Stimulated activated CD4-positive, alpha-beta T cell treated with anti-CD3 and anti-CD28 coated beads, Interleukin-15, amount 100 ng/mL, for 24 hours (primary cell): Measurements from ENCODE around the gene GADL1.

Experiments used
- DNase-seq: peaks from one replicate; pipeline ENCODE4 v3.0.0-alpha.2; 2020

Gene GADL1

DNA sequence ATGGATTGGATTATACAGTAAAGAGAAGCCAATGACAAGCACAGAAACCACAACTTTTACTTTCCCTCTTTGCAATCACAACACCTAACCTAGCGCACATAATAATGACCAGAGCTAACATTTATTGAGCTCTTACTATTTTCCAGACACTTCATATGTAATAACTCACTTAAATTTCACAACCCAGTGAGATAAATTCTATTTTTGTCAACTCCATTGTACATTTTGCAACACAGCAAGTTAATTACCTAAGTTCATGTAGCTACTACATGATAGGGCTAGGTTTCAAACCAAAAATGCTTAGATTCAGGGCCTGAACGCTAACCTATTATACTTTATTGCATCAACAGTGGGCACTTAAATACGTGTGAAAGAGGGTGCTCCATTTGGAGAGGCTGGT is 89.5 kb downstream of the GADL1 start:
- DNase-seq, result no peak

DNA sequence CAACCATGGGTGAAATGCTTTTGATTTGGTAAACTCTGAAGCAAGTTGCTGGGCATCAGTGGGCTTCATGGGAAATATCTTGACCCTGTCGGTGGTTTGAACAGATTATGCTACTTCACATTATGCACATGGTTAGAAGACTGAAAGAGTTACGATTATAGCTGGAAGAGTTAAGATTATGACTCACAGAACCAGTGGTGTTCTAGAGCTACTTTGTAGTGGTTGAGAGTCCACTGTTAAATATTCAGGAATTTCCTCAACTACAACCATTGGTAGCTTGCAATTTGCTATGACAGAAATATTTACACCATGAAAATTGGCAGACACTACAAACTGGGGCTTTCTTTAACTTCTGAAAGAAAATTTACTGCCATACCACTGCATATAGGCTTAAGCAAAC is 99.3 kb downstream of the GADL1 start:
- DNase-seq, result no peak

DNA sequence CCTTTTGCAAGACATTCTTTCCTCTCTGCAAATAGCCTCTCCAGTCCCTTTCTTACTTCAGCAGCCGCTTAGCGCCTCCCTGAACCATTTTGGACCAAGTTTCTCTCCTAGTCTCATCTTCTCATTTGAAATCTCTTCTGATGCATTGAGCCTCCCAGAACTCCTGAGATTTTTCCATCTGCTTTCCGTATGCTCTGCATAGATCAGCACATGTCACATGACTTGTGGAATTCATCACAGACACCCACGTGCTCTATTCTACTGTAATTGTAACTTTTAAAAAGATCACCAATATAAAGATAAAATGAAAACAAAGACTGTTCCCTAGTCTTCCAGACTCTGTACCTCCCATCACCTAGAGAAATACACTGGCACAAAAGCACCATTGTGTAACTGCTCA is 100.7 kb downstream of the GADL1 start:
- no peak for DNase-seq

DNA sequence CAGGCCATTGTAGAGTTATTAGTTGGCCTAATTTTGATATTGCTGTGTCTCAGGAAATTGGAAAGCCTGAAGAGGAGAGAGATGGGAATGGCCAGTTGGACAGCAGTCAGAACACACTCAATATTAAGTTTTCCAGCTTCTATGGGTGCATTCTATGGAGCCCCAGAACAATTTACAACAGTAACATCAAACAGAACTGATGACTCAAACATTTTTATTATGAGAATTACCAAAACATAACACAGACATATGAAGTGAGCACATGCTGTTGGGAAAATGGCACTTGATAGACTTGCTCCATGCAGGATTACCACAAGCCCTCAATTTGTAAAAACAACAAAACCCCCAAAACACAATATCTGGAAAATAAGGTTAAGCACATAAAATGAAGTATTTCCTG is 104.3 kb downstream of the GADL1 start:
- DNase-seq, result no peak

DNA sequence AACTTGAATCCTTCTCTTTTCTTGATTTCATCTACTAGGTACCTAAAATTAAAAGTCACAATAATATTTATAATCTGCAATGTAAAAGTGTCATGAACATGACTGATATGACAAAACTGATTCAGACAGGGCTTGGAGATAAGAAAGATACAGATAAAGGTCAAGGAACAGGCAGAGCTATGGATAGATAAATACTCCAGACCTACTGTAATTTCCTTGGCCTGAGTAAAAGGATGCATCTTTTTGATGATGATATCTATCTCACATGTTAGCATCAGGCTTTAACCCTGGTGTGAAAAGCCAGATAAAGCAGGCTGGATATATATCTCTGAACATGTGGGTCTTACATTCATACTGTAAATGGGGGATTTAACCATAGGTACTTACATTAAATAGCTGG is 108.1 kb downstream of the GADL1 start:
- DNase-seq, result no peak

DNA sequence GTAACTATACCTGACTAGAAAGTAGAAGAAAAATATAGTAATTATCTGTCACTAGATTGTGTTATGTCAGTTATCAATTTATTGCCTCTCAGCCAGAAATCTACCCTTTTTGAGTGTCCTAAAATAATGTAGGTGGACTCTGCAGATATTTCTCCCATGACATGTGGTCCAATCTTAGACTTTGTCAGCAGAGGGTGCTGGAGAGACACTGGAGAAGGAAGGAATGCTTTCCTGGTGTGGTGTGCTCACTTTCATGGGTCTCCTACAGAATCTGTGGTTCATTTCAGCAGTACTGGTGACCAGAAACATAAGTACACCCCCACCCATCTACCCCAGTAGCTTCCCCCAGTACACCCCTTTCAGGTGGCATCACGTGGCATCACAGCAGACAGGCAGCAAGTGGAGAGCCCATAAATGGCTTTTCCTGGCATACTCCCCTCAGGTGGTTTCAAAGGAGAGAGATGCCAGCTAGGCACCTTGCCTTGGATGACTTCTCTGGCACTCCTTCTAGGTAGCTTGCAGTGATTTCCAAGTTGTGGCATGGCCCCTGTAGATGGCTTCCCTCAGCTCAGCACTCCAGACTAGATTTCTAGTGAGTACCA is 114.7 kb downstream of the GADL1 start:
- DNase-seq, result peak; percentile 16

DNA sequence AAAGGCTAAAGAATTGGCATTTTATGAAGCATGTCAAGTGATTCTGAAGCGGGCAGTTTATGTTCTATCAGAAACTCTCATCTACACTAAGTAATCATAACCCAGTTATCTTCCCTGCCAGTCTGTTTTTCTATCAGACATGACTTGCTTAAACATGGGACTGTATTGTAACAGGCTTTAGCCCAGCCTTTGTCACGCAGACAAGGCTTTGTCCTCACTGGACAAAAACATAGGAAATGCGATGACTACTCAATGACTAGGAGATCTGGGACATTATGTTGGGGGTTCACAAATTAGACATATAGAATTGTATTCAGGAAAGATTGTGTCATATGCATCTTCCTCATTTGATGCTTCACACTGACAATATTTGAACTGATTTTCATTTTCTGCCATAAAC is 115.5 kb downstream of the GADL1 start:
- no peak for DNase-seq

DNA sequence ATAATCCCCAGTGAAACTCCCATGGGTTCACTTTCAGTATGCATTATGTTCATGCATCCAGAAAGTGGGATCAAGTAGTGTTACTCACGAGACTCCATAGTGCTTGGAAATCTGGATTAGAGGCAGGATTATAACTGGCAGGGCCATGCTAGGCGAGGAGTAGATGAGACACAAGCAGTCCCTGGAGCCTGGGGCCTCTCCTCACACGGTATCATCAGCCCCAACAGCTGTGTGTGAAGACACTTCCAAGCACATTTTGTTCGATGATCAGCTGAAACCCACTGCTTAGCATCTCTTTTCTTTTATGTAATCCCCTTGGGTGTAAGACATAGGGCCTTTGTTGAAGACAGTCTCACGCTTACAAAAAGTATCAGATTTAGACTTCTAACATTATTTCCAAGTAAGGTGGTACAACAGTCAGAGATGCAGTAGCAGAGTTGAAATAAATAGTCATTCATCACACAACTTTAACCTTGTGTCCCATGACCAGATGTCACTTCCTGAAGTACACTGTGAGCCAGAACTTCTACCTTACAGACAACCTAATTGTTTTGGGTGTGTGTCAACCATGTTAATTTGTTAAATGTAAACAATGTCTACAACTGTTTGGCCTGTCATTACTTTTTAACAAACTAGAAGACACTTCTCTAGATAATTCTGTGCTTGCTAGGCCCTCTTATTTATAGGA is 116.9 kb downstream of the GADL1 start:
- no peak for DNase-seq

DNA sequence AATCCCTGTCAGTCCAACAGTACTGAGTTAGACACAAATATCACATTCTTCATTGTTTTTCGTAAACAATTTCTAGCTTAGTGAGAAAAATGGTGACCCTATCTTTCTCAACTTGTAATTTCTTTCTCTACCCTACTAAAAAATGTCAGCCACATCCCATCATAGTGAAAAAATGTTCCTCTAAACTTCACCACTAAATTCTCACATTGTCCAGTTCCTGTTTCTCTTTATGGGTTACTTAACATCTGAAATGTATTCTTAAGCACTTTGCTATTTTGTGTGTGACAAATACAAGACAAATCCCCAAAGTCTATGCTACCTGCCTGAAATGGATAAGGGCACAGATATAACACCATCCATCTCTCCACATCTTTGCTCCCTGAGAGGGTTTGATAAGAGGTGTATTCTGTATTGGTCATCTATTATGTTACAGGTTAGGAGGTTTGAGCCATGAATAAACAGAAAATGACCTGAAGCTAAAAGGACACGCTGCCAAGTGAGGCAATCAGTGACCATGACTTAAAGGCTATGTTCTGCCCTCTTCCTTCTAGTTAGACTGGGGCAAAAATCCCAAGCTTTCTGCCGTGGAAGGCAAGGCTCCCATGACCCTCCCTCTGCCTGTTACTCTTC is 118.2 kb downstream of the GADL1 start:
- DNase-seq, result no peak

DNA sequence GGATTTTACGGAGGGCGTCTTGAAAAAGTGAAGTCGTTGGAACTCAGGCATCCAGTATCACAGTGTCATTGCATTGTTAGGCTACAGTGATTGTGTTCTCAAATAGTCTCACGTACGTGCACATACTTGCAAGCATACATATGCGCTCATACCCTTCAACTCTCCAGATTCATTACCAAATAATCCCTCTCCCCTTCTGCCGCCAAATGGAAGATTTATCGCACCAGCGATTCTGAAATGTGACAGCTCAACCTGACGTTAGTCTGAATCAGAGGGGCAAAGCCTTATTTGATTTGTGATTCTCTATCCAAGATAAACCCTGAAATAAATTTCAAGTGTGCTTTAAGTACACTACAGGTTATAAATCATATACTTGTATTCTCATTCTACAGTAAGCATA is 119.4 kb downstream of the GADL1 start:
- no peak for DNase-seq

DNA sequence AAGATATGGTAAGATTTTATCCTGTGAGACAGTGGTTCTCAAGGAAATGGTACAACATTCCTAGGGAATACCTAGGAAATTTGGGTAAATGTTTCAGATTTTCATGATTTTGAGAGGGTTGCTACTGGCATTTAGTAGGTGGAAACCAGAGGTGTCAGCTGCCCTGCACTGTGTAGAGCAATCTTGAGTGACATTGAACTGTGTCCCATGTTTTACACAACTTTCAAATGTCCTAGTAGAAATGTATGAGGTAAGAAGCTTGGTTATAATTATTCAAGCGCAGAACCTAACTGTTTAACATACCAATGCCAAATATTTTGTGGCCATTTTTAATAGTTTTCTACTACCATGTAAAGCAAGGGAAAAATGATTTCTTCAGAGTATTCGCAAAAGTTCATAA is 120.4 kb downstream of the GADL1 start:
- no peak for DNase-seq

DNA sequence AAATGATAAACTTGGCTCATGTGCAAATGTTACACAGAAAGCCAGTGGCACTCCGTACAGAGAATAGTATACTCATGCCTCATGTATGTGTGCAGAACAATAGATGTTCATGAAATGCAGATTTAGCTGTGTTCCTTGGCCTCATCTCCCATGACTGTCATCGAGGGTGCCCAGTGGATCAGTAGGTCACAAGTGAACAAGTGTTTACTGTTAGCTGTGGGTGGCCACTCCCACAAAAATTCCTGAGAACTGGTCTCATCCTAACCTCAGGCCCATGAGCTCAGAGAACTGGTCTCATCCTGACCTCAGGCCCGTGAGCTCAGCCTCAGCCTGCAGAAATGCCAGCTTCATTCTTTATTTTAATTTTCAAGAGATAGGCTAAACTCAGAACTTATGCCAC is 124.1 kb downstream of the GADL1 start:
- no peak for DNase-seq

DNA sequence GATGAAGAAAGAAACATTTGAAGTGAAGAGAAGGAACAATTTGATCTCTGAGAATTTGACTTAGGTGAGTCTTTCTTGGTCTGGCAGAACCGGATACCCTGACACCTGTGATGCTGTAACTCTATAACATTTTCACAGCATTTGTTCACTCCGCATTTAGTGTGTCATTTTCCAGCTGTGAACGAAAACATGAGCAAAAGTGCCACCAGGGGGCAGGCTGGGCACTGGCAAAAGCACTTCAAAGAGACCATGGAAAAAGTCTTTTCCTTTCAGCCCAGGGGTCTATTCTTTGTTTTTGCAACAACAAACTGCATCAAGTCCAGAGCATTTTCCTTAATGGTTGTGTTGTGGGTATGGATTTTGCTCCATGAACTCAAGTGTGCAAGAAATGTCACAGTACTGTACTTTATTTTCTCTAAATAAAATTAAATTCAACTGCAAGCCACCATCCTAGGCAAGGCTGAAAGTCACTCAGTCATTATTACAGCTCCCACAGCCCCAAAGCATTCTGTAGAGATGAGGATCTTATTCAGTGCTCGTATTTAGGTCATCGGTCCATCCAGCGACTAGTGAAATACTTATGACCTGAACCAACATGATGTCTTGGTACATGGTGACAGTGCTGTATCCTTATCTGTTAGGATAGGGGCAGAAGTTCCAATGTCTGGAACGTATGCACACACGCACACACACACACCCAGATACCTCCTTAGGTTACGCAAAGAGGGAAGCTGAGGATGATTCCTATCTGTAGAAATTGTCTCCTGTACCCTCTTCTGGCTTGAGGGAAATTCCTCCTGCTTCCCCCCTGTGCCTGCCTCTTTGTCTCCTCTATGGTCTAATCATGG is 125.5 kb downstream of the GADL1 start:
- peak; percentile 81 for DNase-seq

DNA sequence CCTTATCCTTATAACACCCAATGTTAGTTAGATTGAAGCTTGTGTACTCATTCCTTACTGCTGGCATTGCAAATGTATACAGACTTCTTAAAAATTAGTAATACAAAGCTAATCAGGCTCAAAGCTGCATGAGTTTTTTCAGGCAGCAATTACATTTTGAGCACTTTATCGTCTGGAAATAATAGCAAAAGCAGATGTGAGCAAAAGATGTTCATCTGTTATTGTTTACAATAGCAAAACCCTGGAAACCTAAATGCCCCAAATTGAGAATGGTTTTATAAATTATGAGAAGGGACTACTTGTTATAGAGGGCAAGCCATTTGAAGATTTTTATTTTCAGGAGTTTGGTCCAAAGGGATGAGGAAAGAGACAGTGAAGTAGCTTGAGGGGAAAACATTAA is 126.4 kb downstream of the GADL1 start:
- DNase-seq, result no peak

DNA sequence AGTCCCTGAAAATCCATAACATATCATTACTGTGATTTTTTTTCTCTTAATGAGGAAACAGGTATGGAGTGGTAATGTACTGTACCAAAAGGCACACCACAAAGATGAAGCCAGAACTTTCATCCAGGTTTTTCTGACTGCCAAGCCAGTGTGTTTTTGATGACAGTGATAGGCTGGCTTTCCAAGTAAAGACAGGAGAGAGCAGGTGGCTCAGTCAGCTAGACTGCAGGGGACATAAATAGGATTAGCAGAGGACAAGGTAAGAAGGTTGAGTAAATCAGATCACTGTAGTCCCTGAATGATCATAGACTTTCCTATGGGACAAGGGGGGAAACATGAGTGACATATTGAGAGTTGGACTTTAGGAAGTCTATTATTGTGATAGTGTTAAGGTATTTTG is 127.9 kb downstream of the GADL1 start:
- no peak for DNase-seq

DNA sequence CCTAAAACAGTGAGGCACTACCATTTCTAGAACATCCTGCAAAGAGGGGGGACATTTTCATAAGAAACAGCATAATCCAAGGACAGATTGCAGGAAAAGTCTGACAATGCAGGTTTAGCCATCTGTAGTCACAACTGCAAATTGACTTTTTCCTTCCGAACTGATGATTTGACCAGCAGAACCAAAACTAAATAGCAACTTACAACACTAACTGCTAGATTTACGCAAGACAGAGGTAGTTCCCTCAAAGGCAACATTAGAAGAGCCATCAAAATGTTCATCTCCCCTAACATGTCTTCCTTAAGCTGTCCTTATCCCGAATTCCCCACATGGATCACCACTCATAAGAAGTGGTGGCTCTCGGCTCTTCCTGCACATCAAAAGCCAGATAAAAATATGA is 129.6 kb downstream of the GADL1 start:
- DNase-seq, result no peak

DNA sequence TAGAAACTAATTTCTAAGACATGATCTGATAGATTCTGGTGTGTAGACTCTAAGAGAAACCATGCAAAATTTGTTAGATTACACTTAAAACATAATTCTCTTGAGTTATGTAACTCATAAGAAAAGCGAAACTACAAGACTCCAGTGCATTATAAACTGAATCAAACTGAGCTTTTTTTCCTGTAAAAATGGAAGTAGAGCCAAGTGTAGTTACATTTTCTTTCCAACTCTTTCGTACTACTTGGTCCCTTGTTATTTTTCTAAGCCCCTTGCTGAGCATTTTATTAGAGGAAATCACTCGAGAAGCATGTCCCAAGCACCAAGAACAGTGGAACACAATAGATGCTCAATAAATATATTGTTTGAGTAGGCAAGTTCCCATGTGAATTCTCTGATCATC is 130.2 kb downstream of the GADL1 start:
- DNase-seq, result no peak

DNA sequence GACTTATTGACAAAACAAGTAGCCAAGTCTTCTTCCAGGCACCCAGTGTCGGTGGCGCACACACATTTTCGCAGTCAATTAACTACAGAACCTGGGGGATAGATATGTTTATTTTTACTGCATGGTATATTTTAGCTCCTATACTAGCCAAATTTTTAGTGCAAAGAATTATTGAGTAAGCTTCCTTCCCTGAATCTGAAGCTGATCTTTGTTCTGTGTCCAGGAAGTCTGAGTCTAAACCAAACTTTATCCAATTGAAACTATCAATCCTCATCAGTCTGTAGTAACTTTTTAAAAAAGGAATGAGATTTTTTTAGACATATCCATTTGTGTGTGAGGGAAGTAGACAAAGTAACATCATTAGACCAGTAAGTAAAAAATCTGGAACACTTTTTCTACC is 133.1 kb downstream of the GADL1 start:
- no peak for DNase-seq

DNA sequence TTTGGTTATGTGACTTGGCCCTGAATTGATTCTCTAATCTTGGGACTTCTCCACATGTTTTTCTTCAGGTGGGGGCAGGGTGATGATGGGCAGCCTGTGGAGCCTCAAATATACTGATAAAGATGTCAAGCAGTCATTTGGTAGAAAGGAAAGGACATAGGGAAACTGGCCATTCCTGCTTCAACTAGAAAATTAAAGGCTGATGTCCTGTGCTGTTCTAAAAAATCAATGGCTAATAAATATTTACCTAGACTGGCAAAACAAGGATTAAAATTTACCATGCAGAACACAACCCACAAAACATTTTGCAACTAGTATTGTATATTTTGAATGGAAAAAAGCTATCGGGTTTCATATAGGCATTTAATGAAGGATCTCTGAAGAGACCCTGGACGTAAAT is 133.7 kb downstream of the GADL1 start:
- no peak for DNase-seq

DNA sequence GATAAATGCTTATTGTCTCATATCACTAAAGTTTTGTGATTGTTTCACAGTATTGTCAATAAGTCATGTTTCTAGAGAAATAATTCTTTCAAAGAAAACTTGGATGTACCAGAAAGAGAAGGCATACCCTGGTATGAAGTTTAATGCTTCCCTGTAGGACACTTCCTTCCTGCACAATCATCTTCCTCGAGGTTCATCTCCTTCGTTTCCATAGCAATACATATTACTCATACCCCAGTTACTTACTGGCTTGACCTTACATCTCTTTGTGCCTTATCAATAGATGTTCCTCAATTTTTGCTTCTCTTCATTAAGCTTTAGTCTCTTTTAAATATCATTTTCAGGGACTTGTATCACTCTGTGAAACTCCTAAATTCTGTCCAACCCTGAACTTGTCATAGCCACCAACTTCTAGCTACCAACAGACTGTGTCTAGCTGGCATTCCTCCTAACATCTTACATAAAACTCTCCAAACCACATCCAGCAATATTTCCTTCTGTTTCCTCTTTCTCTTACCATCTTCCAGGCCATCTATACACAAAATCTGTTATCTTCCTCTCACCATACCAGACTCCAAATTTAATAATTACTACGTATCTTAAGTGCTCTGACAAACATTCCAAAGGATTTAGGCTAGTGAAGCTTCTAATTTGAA is 134.3 kb downstream of the GADL1 start:
- no peak for DNase-seq

DNA sequence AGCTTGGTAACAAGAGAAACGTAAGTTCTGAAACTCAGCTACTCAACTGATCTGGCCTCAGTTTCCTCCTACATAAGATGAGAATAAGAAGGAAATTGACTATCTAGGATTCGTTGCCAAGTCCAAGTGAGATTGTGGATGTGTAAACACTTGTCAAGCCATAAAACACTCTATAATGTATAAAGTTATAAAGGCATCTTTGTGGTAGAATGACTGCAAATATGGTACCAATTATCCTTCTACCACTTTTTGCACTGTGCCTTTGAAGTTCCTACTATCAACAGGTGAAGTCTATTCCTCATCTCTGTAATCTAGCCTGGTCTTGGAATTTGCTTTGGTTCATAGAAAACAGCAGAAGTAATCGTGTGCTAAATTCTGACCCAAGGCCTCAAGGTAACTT is 138.2 kb downstream of the GADL1 start:
- no peak for DNase-seq

DNA sequence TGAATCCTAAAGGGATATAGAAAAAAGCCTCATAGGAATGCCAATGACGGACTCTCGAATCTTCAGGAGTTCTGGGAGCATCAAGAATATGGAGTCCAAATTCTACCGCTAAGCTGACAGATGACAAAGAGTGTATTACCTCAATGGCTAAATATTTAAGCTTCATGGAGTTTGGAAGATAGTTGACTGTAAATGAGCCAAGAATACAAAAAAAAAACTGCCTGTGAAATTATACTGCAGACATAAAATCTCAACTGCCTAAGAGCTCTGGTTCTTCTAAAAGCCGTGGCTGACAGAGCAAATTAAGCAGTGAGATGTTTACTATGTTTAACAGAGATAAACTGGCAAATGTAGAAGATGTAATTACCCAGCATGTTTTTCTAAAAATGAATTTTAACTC is 140.0 kb downstream of the GADL1 start:
- no peak for DNase-seq

DNA sequence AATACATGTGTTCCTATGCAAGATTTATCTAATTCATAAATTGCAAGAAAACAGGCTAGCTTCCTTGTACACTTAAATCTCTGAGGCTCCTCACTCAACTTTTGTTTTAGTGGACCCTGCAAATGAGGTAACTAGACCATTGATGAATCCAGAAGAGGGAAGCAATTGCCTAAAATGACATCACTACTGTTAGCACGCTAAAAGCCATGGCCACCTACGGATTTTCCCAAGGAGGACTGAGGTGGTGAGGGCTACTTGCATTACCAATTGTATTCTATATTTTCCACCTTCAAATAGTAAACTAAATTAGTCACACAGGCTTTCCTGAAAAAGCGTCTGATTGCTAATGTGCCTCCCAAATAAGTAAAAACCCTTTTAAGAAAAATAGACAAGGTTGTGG is 140.7 kb downstream of the GADL1 start:
- no peak for DNase-seq
